ENCODE data around the gene PCBP1. TPM values are rescaled to one million over a fixed set of nuclear protein-coding genes. Genes with fewer than 3 reads are reported as not detected.

The PCBP1 gene
- polyA plus RNA-seq, 3 donors = 255 to 338 (median 320) TPM

GRCh38 chr2:70068119-70068518, 19.2 kb upstream of the PCBP1 start:
- DNase-seq (ENCODE audit: extremely low read depth in 1 of 11, low read depth in 9 of 11, low spot score in 4 of 11) = no peak

GRCh38 chr2:70069049-70069448, 18.2 kb upstream of the PCBP1 start:
- no peak for DNase-seq (ENCODE audit: extremely low read depth in 1 of 11, low read depth in 9 of 11, low spot score in 4 of 11)

- DNase-seq (ENCODE audit: extremely low read depth in 1 of 11, low read depth in 9 of 11, low spot score in 4 of 11) = peak in 8 of 11 donors; percentile 51 to 88 (median 74)
These were observed 16.6 kb upstream of the PCBP1 start for GRCh38 chr2:70070542-70071268.

- no peak for DNase-seq (ENCODE audit: extremely low read depth in 1 of 11, low read depth in 9 of 11, low spot score in 4 of 11)
These were observed 13.8 kb upstream of the PCBP1 start for GRCh38 chr2:70073493-70073892.

GRCh38 chr2:70078384-70078783, 8.9 kb upstream of the PCBP1 start:
- DNase-seq (ENCODE audit: extremely low read depth in 1 of 11, low read depth in 9 of 11, low spot score in 4 of 11) = no peak

- no peak for DNase-seq (ENCODE audit: extremely low read depth in 1 of 11, low read depth in 9 of 11, low spot score in 4 of 11)
These were observed 6.6 kb upstream of the PCBP1 start for GRCh38 chr2:70080610-70081200.

- no peak for DNase-seq (ENCODE audit: extremely low read depth in 1 of 11, low read depth in 9 of 11, low spot score in 4 of 11)
These were observed 6.1 kb upstream of the PCBP1 start for GRCh38 chr2:70081221-70081620.

- no peak for DNase-seq (ENCODE audit: extremely low read depth in 1 of 11, low read depth in 9 of 11, low spot score in 4 of 11)
These were observed 3.7 kb upstream of the PCBP1 start for GRCh38 chr2:70083344-70084156.

GRCh38 chr2:70084973-70085710, 2.1 kb upstream of the PCBP1 start:
- peak in 1 of 11 donors; percentile 38 for DNase-seq (ENCODE audit: extremely low read depth in 1 of 11, low read depth in 9 of 11, low spot score in 4 of 11)

- DNase-seq (ENCODE audit: extremely low read depth in 1 of 11, low read depth in 9 of 11, low spot score in 4 of 11) = no peak
These were observed 1.5 kb upstream of the PCBP1 start for GRCh38 chr2:70085711-70086277.

- peak in 3 of 11 donors; percentile 74 to 77 (median 77) for DNase-seq (ENCODE audit: extremely low read depth in 1 of 11, low read depth in 9 of 11, low spot score in 4 of 11)
These were observed 919 bp upstream of the PCBP1 start for GRCh38 chr2:70086278-70086837.

- no peak for DNase-seq (ENCODE audit: extremely low read depth in 1 of 11, low read depth in 9 of 11, low spot score in 4 of 11)
These were observed 673 bp downstream of the PCBP1 start for GRCh38 chr2:70087702-70088597.

GRCh38 chr2:70088598-70089219, 1.4 kb downstream of the PCBP1 start:
- no peak for DNase-seq (ENCODE audit: extremely low read depth in 1 of 11, low read depth in 9 of 11, low spot score in 4 of 11)

GRCh38 chr2:70089220-70089982, 2.1 kb downstream of the PCBP1 start:
- no peak for DNase-seq (ENCODE audit: extremely low read depth in 1 of 11, low read depth in 9 of 11, low spot score in 4 of 11)

GRCh38 chr2:70089983-70090525, 2.8 kb downstream of the PCBP1 start:
- no peak for DNase-seq (ENCODE audit: extremely low read depth in 1 of 11, low read depth in 9 of 11, low spot score in 4 of 11)

- no peak for DNase-seq (ENCODE audit: extremely low read depth in 1 of 11, low read depth in 9 of 11, low spot score in 4 of 11)
These were observed 3.5 kb downstream of the PCBP1 start for GRCh38 chr2:70090706-70091334.
